H9 (cell line): ENCODE data around the gene CTDSPL. TPM values are rescaled to one million over a fixed set of nuclear protein-coding genes. Genes with fewer than 3 reads are reported as not detected.

Source experiments
- DNase-seq: peaks from one replicate; pipeline ENCODE4 v3.0.0-alpha.2; 2017
- H2AFZ ChIP-seq: one replicate; pipeline ENCODE4 v1.6.1; 2013; ENCODE audit warnings: mild to moderate bottlenecking, low read length, control low read depth, moderate library complexity
- H2AK5ac ChIP-seq: 2 replicates; pipeline ENCODE4 v1.6.1; 2013; ENCODE audit warnings: low read length, control low read depth, mixed read lengths; ENCODE audit not compliant: insufficient read length
- H2BK120ac ChIP-seq: one replicate; pipeline ENCODE4 v1.6.1; 2013; ENCODE audit warnings: low read depth, mild to moderate bottlenecking, low read length, control low read depth, inconsistent platforms; ENCODE audit not compliant: poor library complexity, severe bottlenecking
- H2BK12ac ChIP-seq: 2 replicates; pipeline ENCODE4 v1.6.1; 2013; ENCODE audit warnings: low read length, control low read depth, mixed read lengths, low read depth; ENCODE audit not compliant: insufficient read length
- H2BK15ac ChIP-seq: 2 replicates; pipeline ENCODE4 v1.6.1; 2013; ENCODE audit warnings: low read depth, low read length, control low read depth
- H2BK20ac ChIP-seq: one replicate; pipeline ENCODE4 v1.6.1; 2013; ENCODE audit warnings: low read depth, mild to moderate bottlenecking, low read length, control low read depth, inconsistent platforms; ENCODE audit not compliant: poor library complexity, severe bottlenecking
- H2BK5ac ChIP-seq: 2 replicates; pipeline ENCODE4 v1.6.1; 2013; ENCODE audit warnings: low read length, control low read depth, mixed read lengths; ENCODE audit not compliant: insufficient read length
- H3K14ac ChIP-seq: 2 replicates; pipeline ENCODE4 v1.6.1; 2013; ENCODE audit warnings: low read length, control low read depth; ENCODE audit not compliant: insufficient read depth
- H3K18ac ChIP-seq: 2 replicates; pipeline ENCODE4 v1.6.1; 2013; ENCODE audit warnings: low read depth, mild to moderate bottlenecking, mixed read lengths, low read length, control low read depth; ENCODE audit not compliant: insufficient read length
- H3K23ac ChIP-seq: 2 replicates; pipeline ENCODE4 v1.6.1; 2013; ENCODE audit warnings: low read length, control low read depth, mixed read lengths, low read depth; ENCODE audit not compliant: insufficient read length
- H3K23me2 ChIP-seq: 2 replicates; pipeline ENCODE4 v1.6.1; 2013; ENCODE audit warnings: low read depth, mild to moderate bottlenecking, mixed read lengths, low read length, control low read depth; ENCODE audit not compliant: insufficient read length, poor library complexity, severe bottlenecking
- H3K27ac ChIP-seq: 2 replicates; pipeline ENCODE4 v1.5.1; 2013; ENCODE audit warnings: low read length, control low read depth, mixed read lengths, low read depth; ENCODE audit not compliant: insufficient read length
- H3K27me3 ChIP-seq: 2 replicates; pipeline ENCODE4 v1.6.1; 2013; ENCODE audit warnings: low read length, control low read depth, inconsistent platforms; ENCODE audit not compliant: insufficient read depth
- H3K4ac ChIP-seq: 2 replicates; pipeline ENCODE4 v1.6.1; 2013; ENCODE audit warnings: low read depth, mild to moderate bottlenecking, control low read depth, inconsistent platforms, low read length, moderate library complexity
- H3K4me1 ChIP-seq: 2 replicates; pipeline ENCODE4 v1.6.1; 2013; ENCODE audit warnings: low read length, control low read depth, inconsistent platforms; ENCODE audit not compliant: insufficient read depth
- H3K4me2 ChIP-seq: 2 replicates; pipeline ENCODE4 v1.6.1; 2013; ENCODE audit warnings: low read length, control low read depth, mixed read lengths; ENCODE audit not compliant: insufficient read length, insufficient read depth
- H3K56ac ChIP-seq: 2 replicates; pipeline ENCODE4 v1.6.1; 2013; ENCODE audit warnings: low read depth, mild to moderate bottlenecking, mixed read lengths, low read length, control low read depth; ENCODE audit not compliant: insufficient read length
- H3K79me1 ChIP-seq: 2 replicates; pipeline ENCODE4 v1.6.1; 2013; ENCODE audit warnings: low read depth, mild to moderate bottlenecking, moderate library complexity, low read length, control low read depth, inconsistent platforms; ENCODE audit not compliant: insufficient read depth, poor library complexity, severe bottlenecking
- H3K79me2 ChIP-seq: 2 replicates; pipeline ENCODE4 v1.6.1; 2013; ENCODE audit warnings: low read length, control low read depth, inconsistent platforms; ENCODE audit not compliant: insufficient read depth
- H3K9ac ChIP-seq: 2 replicates; pipeline ENCODE4 v1.6.1; 2013; ENCODE audit warnings: low read length, control low read depth, mixed read lengths; ENCODE audit not compliant: insufficient read length; ENCODE audit errors: extremely low read depth
- H3K9me3 ChIP-seq: one replicate; pipeline ENCODE4 v1.6.1; 2013; ENCODE audit warnings: low read depth, low read length, inconsistent platforms; ENCODE audit not compliant: control insufficient read depth
- H3T11ph ChIP-seq: one replicate; pipeline ENCODE4 v1.6.1; 2013; ENCODE audit warnings: mild to moderate bottlenecking, low read length, control low read depth, inconsistent platforms
- H4K20me1 ChIP-seq: one replicate; pipeline ENCODE4 v1.6.1; 2013; ENCODE audit not compliant: control insufficient read depth, insufficient read length, insufficient read depth
- H4K5ac ChIP-seq: 2 replicates; pipeline ENCODE4 v1.6.1; 2013; ENCODE audit warnings: low read depth, mild to moderate bottlenecking, mixed read lengths, low read length, control low read depth; ENCODE audit not compliant: insufficient read length
- H4K8ac ChIP-seq: replicated peaks from 2 replicates; pipeline ENCODE4 v1.6.1; 2013; ENCODE audit warnings: low read length, control low read depth, mixed read lengths, low read depth; ENCODE audit not compliant: insufficient read length
- H4K91ac ChIP-seq: 2 replicates; pipeline ENCODE4 v1.6.1; 2013; ENCODE audit warnings: low read depth, mild to moderate bottlenecking, moderate library complexity, mixed read lengths, low read length, control low read depth; ENCODE audit not compliant: insufficient read length
- H3K27ac Mint-ChIP-seq, 3 experiments: 2 replicates in 2 of 3; 3 replicates in 1 of 3; pipeline ENCODE4 v1.8.0; 2020 to 2021; ENCODE audit warnings: mixed read lengths in 3 of 3, mild to moderate bottlenecking in 1 of 3, moderate library complexity in 1 of 3
- H3K27me3 Mint-ChIP-seq: 2 replicates; pipeline ENCODE4 v1.8.0; 2021; ENCODE audit warnings: low read depth, mild to moderate bottlenecking, moderate library complexity, mixed read lengths
- H3K36me3 Mint-ChIP-seq, 3 experiments: 2 replicates in 2 of 3; 3 replicates in 1 of 3; pipeline ENCODE4 v1.8.0; 2020 to 2021; ENCODE audit warnings: low read depth in 3 of 3, mixed read lengths in 3 of 3; ENCODE audit not compliant: insufficient read depth in 1 of 3
- H3K4me1 Mint-ChIP-seq, 2 experiments: 2 replicates each; pipeline ENCODE4 v1.8.0; 2020; ENCODE audit warnings: mixed read lengths in 2 of 2
- H3K4me3 Mint-ChIP-seq, 2 experiments: 2 replicates in 1 of 2; 3 replicates in 1 of 2; pipeline ENCODE4 v1.8.0; 2020 to 2021; ENCODE audit warnings: mild to moderate bottlenecking in 2 of 2, mixed read lengths in 2 of 2, moderate library complexity in 1 of 2
- H3K9me3 Mint-ChIP-seq, 2 experiments: 2 replicates in 1 of 2; 3 replicates in 1 of 2; pipeline ENCODE4 v1.8.0; 2020; ENCODE audit warnings: mild to moderate bottlenecking in 2 of 2, mixed read lengths in 2 of 2, moderate library complexity in 1 of 2
- WGBS: extraction: QIAGEN DNeasy Blood & Tissue Kit; methylation state at CpG from one replicate; pipeline ENCODE4 v1.1.7; 2013; ENCODE audit warnings: missing lambda C conversion rate, low lambda C conversion rate, mixed read lengths; ENCODE audit not compliant: insufficient read length; ENCODE audit errors: extremely low coverage; 5-methylcytosine and 5-hydroxymethylcytosine counted together
- total RNA-seq: library from RNA; stranded (reverse); gene quantifications from 2 replicates; pipeline ENCODE4 v1.2.1, GENCODE V29; 2021
- TF ChIP-seq, protein P1 (sequence below): fragments of 200-600 bp; sonication (generic); conservative IDR thresholded peaks from 3 replicates; pipeline ENCODE4 v1.8.0; 2021; ENCODE audit warnings: antibody characterized with exemption, mild to moderate bottlenecking

The CTDSPL gene
- total RNA-seq, 1 experiment from 2014 or later = 20.8 TPM

DNA sequence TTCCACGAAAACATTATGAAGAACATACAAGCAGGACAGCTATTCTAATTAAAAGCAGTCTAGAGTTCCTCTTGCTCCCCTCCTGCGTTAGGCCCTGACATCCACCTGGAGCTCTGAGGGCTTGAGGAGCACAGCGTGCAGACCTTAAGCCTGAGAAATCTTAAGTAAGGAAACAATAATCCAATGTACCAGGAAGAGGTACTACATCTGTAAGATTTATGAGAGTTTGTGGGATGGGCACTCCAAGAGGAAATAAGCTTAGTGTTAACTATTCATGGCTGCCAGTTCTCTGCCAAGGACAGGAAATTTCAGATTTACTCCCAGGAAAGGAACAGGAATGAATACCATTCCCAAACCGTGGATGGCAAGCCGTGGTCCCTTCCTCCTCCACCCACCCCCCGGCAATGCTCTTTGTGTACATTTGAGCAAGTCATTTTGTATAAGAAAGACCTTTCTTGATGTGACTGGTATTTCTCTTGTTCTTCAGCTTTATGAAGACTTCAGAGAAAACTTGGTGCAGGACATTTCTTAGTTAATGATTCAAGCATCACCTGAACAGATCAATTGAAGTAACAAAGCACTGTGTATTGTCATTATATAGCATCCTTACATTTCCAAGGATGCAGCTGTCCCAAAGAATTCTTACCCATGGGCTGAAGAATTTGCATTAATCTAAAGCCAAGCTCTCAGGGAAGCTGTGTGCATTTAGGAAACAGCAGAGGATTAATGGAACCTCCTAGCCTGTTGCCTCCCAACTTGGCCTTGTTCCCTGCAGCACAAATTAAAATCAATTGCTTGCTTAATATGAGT, 100.1 kb downstream of the CTDSPL start:
- H4K91ac ChIP-seq = no peak overlapping the region
- no peak overlapping the region for H2BK15ac ChIP-seq
- H2BK20ac ChIP-seq = no peak overlapping the region
- no peak overlapping the region for H3K56ac ChIP-seq
- no peaks in the 10 kb centered on the region for H3K23me2 ChIP-seq
- Mint-ChIP-seq H3K27ac (peak overlapping the region; percentile 53 to 96 (median 93)), H3K4me3 (peak overlapping the region in 1 of 2 experiments; percentile 17; a peak in 2 of 5 replicates), H3K27me3 (no peaks in the 10 kb centered on the region), H3K36me3 (peaks cover 0 to 8% (median 2%) of the 10 kb centered on the region in 3 experiments; a peak in 4 of 7 replicates), H3K4me1 (peaks cover 30 to 31% of the 10 kb centered on the region in 2 experiments), H3K9me3 (no peaks in the 10 kb centered on the region)
- H3K4me2 ChIP-seq = peak overlapping the region; percentile 7
- H3K79me2 ChIP-seq = no peaks in the 10 kb centered on the region
- H4K20me1 ChIP-seq = no peaks in the 10 kb centered on the region
- no peaks in the 10 kb centered on the region for H3K9me3 ChIP-seq
- H3K27me3 ChIP-seq = no peaks in the 10 kb centered on the region
- no peak overlapping the region for H3K18ac ChIP-seq
- no peak overlapping the region for H2BK5ac ChIP-seq
- no peak for DNase-seq
- no peak overlapping the region for H2AK5ac ChIP-seq
- H2BK120ac ChIP-seq = no peak overlapping the region
- H3K14ac ChIP-seq = no peak overlapping the region
- H3K79me1 ChIP-seq = no peaks in the 10 kb centered on the region
- no peak overlapping the region for H3T11ph ChIP-seq
- H2AFZ ChIP-seq = no peak overlapping the region
- H3K9ac ChIP-seq = no peak overlapping the region
- TF ChIP-seq, protein P1, sequence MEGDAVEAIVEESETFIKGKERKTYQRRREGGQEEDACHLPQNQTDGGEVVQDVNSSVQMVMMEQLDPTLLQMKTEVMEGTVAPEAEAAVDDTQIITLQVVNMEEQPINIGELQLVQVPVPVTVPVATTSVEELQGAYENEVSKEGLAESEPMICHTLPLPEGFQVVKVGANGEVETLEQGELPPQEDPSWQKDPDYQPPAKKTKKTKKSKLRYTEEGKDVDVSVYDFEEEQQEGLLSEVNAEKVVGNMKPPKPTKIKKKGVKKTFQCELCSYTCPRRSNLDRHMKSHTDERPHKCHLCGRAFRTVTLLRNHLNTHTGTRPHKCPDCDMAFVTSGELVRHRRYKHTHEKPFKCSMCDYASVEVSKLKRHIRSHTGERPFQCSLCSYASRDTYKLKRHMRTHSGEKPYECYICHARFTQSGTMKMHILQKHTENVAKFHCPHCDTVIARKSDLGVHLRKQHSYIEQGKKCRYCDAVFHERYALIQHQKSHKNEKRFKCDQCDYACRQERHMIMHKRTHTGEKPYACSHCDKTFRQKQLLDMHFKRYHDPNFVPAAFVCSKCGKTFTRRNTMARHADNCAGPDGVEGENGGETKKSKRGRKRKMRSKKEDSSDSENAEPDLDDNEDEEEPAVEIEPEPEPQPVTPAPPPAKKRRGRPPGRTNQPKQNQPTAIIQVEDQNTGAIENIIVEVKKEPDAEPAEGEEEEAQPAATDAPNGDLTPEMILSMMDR = no peak
- peaks cover 19% of the 10 kb centered on the region for H3K4me1 ChIP-seq
- no peak overlapping the region for H2BK12ac ChIP-seq
- H4K5ac ChIP-seq = no peak overlapping the region
- no CpG with 5 or more reads among the region's 6 CpGs for WGBS
- H3K23ac ChIP-seq = no peak overlapping the region
- no peak overlapping the region for H4K8ac ChIP-seq
- H3K4ac ChIP-seq = no peak overlapping the region
- H3K27ac ChIP-seq = peak overlapping the region; percentile 76
